Neural crest cell (in vitro differentiated cells): ENCODE results near the gene KRT78. TPM values are rescaled to one million over a fixed set of nuclear protein-coding genes. Genes with fewer than 3 reads are reported as not detected.

ENCODE experiments used
- DNase-seq: peaks from one replicate; pipeline ENCODE4 v3.0.0; 2021; ENCODE audit warnings: low read depth, mixed read lengths, low spot score
- H3K27ac Mint-ChIP-seq: one replicate; pipeline ENCODE4 v1.8.0; 2021; ENCODE audit warnings: mild to moderate bottlenecking, mixed read lengths; ENCODE audit not compliant: unreplicated experiment
- H3K27me3 Mint-ChIP-seq: 2 replicates; pipeline ENCODE4 v1.8.0; 2021; ENCODE audit warnings: low read depth, mild to moderate bottlenecking, mixed read lengths
- H3K36me3 Mint-ChIP-seq: 2 replicates; pipeline ENCODE4 v1.8.0; 2021; ENCODE audit warnings: low read depth, mild to moderate bottlenecking, mixed read lengths
- H3K4me1 Mint-ChIP-seq: 2 replicates; pipeline ENCODE4 v1.8.0; 2021; ENCODE audit warnings: mixed read lengths
- H3K4me3 Mint-ChIP-seq: one replicate; pipeline ENCODE4 v1.8.0; 2021; ENCODE audit warnings: mild to moderate bottlenecking, mixed read lengths
- H3K9me3 Mint-ChIP-seq: 2 replicates; pipeline ENCODE4 v1.8.0; 2021; ENCODE audit warnings: mixed read lengths
- total RNA-seq: library from RNA; stranded (reverse); gene quantifications from 2 replicates; pipeline ENCODE4 v1.2.1, GENCODE V29; 2021
- TF ChIP-seq, protein P1 (sequence below): fragments of 200-600 bp; sonication (generic); conservative IDR thresholded peaks from 2 replicates; pipeline ENCODE4 v1.5.0; 2021; ENCODE audit warnings: antibody characterized with exemption, mild to moderate bottlenecking

Gene KRT78
- total RNA-seq, 1 donor from 2014 or later: not detected

DNA sequence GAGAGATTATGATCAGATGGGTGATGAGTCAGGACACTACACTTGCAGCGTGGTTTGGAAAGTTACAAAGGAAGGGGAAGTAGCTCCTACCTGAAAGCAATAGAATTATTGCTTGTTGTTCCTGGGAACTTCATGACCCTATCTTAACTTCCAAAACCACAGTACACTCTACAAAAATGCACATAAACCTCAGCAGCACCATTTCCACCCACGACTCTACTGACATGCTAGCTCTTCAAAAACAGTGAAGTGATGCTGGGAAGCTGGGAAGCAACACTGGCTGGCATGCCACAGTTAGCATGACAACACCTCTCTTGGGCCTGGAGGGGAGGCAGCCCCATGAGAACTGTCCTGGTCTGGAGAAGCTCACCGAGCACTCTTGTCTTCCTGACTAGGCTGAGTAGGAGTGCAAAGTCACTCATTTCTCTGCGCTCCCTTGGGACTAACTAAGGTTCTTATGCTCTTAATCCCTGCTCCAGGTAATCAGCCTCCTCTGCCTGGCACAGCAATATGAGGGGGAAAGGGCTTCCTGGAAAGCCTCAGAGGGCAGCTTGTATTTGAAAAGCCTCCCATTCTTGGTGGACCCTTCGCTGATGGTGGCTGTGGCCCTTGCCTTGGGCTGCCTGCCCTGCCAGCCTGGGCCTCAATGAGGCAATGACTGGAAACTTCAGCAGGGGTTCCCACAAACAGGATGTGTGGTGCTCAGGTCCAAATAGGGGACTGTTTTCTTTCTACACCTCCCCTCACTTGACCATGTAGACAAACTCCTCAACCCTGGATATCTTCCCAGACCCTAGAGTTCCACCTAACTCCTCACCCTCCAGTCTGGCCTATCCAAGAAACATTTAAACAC lies 54.1 kb downstream of the KRT78 start:
- TF ChIP-seq, protein P1, sequence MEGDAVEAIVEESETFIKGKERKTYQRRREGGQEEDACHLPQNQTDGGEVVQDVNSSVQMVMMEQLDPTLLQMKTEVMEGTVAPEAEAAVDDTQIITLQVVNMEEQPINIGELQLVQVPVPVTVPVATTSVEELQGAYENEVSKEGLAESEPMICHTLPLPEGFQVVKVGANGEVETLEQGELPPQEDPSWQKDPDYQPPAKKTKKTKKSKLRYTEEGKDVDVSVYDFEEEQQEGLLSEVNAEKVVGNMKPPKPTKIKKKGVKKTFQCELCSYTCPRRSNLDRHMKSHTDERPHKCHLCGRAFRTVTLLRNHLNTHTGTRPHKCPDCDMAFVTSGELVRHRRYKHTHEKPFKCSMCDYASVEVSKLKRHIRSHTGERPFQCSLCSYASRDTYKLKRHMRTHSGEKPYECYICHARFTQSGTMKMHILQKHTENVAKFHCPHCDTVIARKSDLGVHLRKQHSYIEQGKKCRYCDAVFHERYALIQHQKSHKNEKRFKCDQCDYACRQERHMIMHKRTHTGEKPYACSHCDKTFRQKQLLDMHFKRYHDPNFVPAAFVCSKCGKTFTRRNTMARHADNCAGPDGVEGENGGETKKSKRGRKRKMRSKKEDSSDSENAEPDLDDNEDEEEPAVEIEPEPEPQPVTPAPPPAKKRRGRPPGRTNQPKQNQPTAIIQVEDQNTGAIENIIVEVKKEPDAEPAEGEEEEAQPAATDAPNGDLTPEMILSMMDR: no peak
- H3K27ac Mint-ChIP-seq: no peak overlapping the region
- H3K9me3 Mint-ChIP-seq: no peaks in the 10 kb centered on the region
- DNase-seq: no peak
- H3K4me3 Mint-ChIP-seq: no peak overlapping the region
- H3K4me1 Mint-ChIP-seq: no peaks in the 10 kb centered on the region
- H3K27me3 Mint-ChIP-seq: no peaks in the 10 kb centered on the region
- H3K36me3 Mint-ChIP-seq: no peaks in the 10 kb centered on the region

DNA sequence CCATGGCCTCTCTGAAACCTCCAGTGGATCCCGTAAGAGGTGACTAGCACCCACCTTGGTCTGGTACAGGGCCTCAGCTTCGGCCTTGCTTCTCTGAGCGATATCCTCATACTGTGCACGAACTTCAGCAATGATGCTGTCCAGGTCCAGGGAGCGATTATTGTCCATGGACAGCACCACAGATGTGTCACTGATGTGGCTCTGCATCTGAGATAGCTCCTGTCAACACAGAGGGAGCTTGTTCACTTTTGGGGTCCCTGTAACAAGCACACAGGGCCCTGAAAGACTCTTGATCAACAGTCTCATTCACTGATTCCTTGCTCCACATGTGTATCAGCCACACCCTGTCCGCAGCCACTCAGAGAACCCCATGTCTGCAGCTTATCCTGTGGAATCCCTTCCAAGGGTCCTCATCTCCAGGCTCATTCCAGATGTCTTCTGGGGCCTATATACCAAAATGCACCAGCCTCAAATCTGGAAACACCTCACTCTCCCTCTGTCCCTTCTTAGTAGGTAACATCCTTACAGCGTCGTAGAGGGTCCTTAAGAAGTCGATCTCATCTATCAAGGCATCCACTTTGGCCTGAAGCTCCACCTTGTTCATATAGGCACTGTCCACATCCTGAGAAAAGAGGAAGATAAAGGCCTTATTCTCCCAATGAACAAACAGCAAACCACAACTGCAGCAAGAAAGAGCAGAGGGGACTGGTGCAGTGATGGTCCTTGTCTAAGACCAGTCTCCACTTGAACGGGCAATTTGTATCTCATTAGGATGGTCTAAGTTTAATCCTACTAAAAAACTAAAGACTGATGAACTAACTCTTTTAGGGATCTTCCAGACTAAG lies 56.4 kb downstream of the KRT78 start:
- Mint-ChIP-seq H3K27ac (no peak overlapping the region), H3K4me1 (no peaks in the 10 kb centered on the region), H3K4me3 (no peak overlapping the region), H3K9me3 (no peaks in the 10 kb centered on the region), H3K36me3 (no peaks in the 10 kb centered on the region), H3K27me3 (peaks cover 4% of the 10 kb centered on the region)
- no peak for DNase-seq
- TF ChIP-seq, protein P1: no peak

DNA sequence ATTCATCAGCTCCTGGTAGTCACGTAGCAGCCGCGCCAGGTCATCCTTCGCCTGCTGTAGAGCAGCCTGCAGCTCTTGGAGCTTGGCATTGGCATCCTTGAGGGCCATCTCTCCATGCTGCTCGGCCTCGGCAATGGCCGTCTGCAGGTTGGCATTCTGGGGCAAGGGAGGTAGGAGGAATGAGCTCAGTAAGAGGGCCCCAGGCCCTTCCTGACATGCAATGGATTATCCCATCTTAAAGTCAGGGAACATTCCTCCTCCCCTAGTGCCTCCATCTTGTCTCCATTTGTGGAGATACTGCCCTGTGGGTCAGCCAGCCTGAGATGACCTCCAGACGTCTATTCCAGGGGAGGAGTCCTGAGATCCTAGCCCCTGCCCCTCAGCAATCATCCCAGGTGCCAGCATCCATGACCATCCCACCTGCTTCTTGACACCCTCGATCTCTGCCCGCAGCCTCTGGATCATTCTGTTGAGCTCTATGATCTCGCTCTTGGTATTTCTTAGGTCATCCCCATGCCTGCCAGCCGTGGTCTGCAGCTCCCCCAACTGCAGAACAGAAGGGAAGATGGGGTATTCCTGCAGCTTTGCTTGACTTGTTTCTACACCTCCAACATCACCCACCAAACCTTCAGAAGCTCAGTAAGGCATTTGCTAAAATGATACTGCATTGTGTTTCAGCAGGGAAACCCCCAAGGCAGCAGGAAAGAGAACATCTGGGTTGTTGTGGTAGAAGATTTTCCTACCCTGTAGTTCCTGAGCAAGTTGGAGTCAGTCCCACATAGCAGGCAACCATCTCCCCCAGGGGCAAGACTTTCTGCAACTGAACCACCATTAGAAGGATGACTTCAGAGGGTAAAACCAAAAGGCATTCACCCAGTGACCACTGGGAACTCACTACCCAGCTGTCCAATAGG lies 57.3 kb downstream of the KRT78 start:
- no peak overlapping the region for H3K27ac Mint-ChIP-seq
- no peaks in the 10 kb centered on the region for H3K36me3 Mint-ChIP-seq
- TF ChIP-seq, protein P1: no peak
- H3K27me3 Mint-ChIP-seq: peaks cover 4% of the 10 kb centered on the region
- no peak for DNase-seq
- H3K4me1 Mint-ChIP-seq: no peaks in the 10 kb centered on the region
- no peaks in the 10 kb centered on the region for H3K9me3 Mint-ChIP-seq
- H3K4me3 Mint-ChIP-seq: no peak overlapping the region

DNA sequence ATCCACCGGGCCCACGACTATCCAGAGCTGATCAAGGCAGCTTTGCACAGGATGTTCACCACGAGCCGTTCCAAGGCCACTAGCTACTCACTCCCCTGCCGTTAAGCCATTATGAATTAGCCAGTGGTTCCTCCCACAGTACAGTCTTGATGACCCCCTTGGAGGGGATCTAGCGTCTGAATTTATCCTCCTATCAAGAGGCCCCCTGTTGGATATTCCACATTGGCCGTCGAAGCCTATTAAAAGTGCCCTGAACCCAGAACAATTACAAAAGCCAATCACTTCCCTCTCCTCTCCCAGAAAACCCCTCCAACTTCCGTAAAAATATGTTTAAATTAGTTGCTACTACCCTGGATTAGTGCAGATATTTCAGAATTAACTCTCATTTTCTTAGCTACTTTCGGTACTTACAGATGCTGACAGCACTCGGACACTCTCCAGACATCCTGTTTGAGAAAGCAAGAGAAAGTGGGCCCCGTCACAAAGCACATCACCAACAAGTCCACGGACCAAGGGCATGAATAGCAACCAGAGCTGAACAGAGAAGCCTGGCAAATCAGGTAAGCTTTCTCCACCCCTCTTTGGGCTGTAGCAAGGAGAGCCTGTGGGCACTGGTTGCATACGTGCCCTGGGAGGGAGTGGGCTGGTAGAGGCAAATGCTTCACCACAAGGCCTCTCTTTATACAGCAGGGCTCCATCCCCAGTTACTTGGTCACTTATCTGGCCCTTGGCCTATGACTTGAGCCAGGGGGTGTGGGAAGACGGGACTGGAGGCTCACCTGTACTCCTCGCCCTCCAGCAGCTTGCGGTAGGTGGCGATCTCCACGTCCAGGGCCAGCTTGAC lies 58.1 kb downstream of the KRT78 start:
- no peaks in the 10 kb centered on the region for H3K4me1 Mint-ChIP-seq
- peaks cover 6% of the 10 kb centered on the region for H3K27me3 Mint-ChIP-seq
- no peak overlapping the region for H3K4me3 Mint-ChIP-seq
- no peak overlapping the region for H3K27ac Mint-ChIP-seq
- no peak for DNase-seq
- TF ChIP-seq, protein P1: no peak
- H3K9me3 Mint-ChIP-seq: no peaks in the 10 kb centered on the region
- H3K36me3 Mint-ChIP-seq: no peaks in the 10 kb centered on the region
